HG03064 (cell line): ENCODE results near the gene RSL24D1.

Experiments used
- ATAC-seq: cut with Tn5 transposase; IDR thresholded peaks from one replicate; pipeline ENCODE4 v1.9.1; 2021; ENCODE audit warnings: low read depth; ENCODE audit not compliant: unreplicated experiment

Gene RSL24D1

GRCh38 chr15:55196458-55197361, at the start of gene RSL24D1:
Gene RSL24D1, minus strand, starts transcription at chr15:55196941. Its CDS starts 51 bp downstream, at chr15:55196890.
- ATAC-seq = peak; percentile 96

- no peak for ATAC-seq
Observed at GRCh38 chr15:55245059-55245458, 48.3 kb upstream of the RSL24D1 start.

DNA sequence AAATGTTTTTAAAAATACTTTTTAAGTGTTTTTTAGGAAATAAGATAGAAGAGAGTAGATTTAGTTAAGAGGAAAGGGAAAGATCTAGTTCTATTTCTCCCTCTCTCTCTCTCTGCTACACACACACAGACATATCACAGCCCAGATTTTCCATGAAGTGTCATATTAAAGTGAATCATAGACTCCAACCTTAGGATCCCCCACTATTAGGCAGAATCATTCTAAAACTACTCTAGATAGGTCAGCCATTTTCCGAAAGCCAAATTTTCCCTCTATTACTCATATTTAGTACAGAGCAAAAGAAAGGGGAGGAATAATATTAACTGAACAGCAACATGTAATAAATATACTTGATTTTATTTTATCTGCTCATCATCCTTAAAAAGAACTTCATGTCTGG, 45.1 kb upstream of the RSL24D1 start:
- ATAC-seq = no peak

DNA sequence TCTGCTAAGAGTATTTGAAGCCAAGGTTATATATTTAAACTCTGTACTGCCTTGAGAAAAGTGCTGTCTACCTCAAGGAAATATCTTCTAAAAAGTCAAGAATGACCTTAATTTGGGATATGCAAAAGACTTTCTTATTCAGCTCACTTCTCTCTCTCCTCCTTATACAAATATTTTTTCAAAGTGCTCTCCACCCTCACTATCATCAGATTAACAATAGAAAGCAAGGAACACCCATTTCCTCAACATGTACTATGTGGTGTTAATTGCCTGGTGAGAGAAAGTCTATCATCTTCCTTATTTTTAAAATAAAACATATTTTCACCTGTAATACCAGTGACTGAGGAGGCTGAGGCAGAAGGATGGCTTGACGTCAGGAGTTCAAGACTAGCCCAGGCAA, 44.4 kb upstream of the RSL24D1 start:
- ATAC-seq = no peak

GRCh38 chr15:55240125-55240760, 43.5 kb upstream of the RSL24D1 start:
- no peak for ATAC-seq

DNA sequence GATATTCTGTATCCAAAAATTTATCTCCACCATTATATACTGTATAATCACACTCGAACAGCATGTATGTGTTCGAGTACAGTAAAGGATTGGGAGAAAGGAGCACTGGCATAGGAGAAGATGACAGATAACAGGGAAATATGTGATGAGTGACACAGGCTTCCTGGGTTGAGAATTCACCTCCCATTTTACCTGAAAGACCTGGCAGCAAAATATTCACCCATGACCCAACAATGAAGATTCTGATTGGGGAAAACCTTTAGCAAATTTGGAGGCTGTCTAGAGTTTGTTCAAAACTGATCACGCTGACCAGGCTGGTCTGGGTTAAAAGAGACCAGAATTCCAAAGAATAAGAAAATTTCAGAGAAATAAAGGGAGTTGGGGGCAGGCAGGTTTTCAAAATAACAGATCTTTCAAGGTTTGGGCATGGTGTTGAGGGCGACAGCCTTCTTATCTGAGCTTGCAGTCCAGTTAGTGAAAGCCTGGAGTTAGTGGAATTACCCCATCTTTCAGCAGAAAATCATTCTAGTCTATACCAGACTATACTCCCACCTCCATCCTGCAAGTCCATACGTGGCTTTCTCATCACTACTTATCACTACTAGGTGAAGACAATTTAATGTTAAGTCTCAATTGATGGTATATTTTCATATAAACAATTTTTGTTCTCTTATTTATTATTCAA, 42.8 kb upstream of the RSL24D1 start:
- ATAC-seq = no peak

GRCh38 chr15:55238877-55239276, 42.1 kb upstream of the RSL24D1 start:
- ATAC-seq = no peak

- ATAC-seq = no peak
Observed at GRCh38 chr15:55237219-55238130, 40.7 kb upstream of the RSL24D1 start.

GRCh38 chr15:55235546-55236036, 38.9 kb upstream of the RSL24D1 start:
- no peak for ATAC-seq

DNA sequence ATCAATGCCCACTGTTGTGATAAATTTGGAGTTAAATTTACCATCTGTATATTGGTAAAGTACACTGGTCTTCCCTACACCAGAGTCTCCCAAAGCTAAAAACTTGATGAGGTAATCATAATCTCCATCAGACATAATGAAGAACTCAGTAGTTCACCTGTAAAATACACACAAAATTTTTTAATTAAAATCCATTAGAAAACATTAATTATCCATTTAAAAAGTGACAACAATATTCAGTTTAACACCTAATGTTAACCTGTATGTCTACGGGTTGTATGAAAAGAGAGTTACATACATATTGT, 38.0 kb upstream of the RSL24D1 start:
- ATAC-seq = no peak

- no peak for ATAC-seq
Observed at GRCh38 chr15:55234104-55234799, 37.5 kb upstream of the RSL24D1 start.

DNA sequence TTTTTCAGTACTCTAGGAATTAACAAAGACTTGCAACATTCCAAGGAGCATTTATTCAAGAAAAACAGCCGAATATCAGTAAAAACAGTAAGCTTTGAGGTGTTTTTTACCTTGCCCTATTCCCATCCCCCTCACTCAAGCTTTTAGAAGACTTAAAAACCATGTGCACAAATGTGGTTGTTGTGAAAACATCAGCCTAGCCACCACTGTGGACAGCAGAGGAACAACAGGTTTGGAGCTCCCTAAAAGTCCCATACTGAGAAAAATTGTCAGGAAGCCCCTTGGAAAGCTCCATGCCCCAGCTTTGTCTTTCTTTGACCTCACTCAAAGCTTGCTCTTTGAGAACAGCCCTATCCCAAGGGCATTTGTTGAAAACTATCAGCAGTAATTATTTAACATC, 34.7 kb upstream of the RSL24D1 start:
- ATAC-seq = no peak

- ATAC-seq = no peak
Observed at GRCh38 chr15:55230953-55231352, 34.2 kb upstream of the RSL24D1 start.

DNA sequence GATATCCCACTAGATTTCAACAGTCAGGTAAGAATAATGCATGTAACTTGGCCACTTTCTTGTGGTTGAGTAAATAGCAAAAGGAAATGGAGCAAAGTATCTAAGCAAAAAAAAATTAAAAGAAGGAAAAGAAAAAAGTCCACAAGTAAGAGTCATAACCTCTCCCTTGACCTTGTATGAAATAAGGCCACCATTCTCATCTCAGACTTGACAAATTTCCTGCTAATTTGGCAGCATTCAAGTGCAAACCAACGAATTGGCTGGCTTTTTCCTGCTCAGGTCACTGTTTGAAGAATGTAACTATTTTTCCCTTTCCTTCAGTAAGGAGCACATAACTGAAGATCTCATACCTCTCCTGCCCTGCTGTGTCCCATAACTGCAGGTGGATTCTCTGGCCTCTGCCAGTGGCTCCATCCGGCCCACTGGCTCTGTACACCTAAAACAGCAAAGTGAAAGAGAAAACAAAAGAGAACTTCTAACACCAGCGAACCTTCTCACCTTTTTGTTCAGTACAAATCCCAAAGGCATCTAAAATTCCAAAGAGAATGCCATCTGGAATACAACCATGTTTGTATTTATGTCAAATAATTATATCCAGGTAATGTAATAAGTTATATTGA, 33.4 kb upstream of the RSL24D1 start:
- no peak for ATAC-seq

- ATAC-seq = no peak
Observed at GRCh38 chr15:55226127-55226526, 29.4 kb upstream of the RSL24D1 start.

GRCh38 chr15:55224892-55225291, 28.2 kb upstream of the RSL24D1 start:
- ATAC-seq = no peak

DNA sequence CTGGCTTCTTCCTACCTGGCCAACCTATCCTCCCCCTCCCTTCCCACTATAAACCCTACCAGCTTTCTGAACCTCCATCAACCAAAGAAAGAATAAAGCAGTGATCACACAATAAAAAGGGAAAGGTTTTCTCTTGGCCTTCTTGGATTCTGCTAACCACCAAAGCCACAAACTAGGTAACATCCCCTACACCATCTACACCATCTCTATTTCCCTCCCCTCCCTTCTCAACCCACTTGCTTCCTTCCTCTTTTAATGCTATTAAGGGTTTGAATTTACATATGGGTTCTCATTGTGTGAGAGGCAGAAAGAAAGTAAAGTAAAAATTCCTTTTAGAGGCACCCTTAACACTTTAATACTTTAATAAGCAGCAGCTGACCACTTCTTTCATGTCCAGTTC, 25.8 kb upstream of the RSL24D1 start:
- ATAC-seq = peak; percentile 62

GRCh38 chr15:55221090-55222011, 24.6 kb upstream of the RSL24D1 start:
- peak; percentile 36 for ATAC-seq
